Stimulated activated CD4-positive, alpha-beta T cell treated with anti-CD3 and anti-CD28 coated beads, Interleukin-2, amount 100 ng/mL, for 4 hours (primary cell): ENCODE measurements around the gene CPSF3.

Source experiments
- DNase-seq: peaks from one replicate; pipeline ENCODE4 v3.0.0-alpha.2; 2020; ENCODE audit warnings: low read depth

The CPSF3 gene

DNA sequence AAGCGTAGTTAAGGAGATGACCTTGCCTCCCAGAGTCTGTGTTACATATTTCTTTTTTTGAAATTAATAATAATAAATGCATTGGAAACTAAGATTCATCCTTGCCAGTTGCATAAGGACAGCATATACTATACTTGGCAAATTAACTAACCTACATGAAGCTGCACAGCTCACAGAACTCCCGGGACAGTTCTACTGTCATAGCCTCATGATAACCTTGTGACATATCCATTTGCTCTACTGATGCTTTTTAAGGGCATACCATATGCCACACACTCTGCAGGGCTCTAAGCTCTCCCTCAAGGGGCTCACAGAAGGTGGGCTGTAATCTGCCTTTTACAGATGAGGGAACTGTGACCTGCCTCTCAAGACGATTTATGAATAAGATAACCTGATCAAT, 3.9 kb upstream of the CPSF3 start:
- DNase-seq = no peak

DNA sequence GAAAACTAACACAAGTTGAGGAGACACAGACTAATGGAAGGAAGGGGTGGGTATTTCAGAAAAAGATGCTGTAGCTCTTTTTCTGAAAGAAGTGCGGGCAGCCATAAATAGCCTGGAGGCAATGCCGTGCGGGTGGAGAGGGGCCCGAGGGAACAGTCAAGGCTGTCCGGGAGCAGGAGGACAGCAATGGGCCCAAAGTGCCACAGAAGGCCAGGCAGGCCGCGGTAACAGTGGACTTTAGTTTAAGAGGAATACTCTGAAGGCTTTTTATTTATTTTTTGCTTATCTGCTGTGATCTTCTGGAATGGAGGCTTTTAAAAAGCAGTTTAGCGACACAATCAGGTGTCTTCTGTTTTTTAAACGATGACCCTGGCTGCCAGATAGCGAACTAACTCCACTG, 3.0 kb upstream of the CPSF3 start:
- DNase-seq = no peak

DNA sequence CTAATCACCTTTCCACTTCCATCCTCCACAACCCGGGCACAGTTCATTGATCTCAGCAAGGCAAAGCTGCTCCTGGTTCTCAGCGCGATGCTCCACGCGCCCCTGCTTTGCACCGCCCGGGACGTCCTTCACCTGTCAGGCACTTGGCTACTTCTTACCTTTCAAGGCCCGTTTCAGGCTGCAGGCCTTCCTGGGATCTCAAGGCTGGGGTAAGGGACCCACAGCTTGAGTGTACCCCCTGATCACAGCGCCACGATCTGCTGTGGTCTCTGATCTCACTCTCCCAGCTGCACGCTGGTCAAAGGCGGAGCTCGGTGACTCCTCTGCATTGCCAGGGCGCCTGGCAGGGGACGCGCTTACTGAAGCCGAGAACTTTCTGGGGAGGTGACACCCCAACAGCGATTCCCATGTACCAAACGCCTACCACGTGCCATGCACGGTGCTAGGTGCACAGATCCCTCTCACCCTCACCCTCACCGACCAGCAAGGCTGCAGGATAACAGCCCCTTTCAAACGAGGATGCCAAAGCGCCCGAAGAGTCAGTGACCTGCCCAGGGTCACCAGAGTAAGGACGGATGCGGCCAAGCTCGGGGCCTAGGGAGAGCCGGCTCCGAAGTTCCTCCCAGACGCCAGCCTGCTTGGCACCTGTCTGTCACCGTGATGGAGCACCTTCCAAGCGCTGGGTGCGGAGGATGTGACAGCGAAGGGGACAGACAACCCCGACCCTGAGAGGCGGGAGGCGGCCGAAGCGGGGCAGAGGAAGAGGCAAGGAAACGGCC, 944 bp upstream of the CPSF3 start:
- peak; percentile 20 for DNase-seq

DNA sequence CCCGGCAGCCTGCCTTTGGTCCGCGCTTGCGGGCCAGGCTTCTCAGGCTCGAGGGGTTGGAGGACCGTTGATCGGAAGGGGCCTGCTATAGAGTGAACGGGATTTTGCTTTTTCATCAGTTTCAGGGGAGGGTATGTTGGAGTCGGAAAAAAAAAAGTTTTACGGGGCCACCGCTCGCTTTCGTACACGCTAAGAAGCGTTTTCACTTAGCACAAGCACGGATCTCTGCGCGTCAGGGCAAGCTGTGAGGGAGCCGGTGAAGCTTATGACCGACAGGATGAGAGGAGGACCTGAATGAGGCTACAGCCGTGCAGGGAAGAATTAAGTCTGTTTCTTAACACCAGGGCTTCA, 443 bp downstream of the CPSF3 start:
- no peak for DNase-seq

DNA sequence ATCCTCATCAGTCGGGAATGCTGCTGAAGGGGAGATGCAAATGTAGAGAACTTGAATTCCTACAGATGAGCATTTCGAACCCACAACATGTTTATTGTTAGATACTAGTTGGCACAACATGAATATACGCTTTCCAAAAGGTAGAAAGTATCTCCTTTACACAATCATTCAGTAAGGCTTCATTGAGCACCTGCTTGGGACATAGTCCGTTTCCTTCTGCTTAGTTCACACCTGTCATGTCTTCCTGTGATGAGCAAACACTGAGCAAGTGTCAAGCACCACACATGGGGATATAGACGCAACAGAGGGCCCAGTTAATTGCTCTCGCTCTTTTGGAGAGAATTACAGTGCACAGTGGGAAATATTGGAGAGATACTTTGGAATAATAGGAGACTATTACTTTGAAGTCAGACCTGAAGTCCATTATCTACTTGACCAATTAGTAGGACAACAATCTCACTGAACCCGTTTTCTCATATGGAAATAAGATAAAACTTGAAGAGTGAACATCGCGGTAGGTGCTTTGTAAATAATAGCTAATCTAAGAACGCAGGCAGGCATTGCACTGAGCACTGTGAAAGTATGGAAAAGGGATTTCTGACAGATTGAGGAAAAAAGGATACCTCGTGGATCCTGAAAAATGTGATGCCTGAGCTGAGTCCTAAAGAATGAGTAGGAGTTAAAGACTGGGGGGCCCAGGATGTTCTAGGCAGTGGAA, 1.2 kb downstream of the CPSF3 start:
- DNase-seq = no peak

DNA sequence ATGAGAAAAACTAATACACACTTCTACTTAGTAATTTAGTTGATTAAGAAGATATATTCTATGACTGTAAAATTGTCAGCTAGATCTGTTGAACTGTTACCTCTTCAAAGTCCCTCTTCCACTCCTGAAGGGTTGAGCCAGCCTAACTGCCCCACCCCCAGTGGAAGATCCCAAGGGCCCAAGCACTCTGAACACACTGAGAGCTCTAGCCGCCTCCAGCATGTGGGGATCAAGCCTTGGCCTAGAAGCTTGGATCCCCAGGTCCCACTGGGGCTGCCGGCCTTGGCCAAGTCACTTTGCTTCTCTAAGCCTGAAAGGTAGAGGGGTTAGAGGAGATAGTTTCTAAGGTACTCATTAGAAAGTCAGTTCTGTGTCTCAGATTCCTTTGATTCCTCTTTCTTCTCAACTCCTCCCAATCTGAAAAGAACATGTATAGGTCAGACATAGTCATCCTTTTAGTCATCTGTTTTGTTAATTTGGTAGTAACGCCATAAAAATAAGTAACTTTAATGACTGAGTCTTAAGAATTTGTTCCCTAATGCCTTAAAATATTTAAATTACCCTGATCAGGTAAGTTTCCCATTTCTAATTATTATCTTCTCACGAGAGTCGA, 5.6 kb downstream of the CPSF3 start:
- no peak for DNase-seq

DNA sequence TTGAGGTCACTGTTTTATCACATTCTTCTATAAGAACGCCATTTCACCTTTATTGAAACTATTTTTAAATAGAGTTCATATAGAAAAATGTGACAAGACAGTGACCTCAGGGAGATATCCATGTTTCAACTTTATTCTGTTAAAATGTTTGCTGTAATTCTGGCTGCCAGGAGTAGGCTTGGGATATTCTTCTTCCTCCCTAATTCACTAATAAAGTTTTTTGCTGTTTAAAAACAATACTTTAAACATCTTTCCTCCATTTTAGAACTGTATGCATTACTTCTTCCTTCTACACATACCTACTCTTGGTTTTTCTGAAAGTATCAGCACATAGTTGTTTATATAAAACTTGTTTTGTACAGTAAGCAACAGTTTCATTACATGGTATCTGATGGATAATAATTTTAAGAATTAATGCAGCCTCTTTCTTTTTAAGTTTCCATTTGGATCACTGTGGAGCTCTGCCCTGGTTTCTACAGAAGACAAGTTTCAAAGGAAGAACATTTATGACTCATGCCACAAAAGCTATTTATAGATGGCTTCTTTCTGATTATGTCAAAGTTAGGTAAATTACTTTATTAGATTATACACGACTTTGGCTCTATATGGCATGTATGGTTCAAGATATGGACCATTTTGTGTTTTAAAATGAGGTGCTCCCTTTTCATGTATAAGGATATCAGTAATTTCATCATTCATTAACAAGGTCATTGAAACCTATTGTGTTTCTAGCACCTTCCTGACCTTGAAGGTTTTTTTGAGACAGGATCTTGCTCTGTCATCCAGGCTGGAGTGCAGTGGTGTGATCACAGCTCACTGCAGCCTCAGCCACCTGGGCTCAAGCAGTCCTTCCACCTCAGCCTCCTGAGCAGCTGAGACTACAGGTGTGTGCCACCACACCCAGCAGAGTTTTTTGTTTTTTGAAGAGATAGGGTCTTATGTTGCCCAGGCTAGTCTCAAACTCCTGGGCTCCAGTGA, 7.2 kb downstream of the CPSF3 start:
- DNase-seq = no peak

DNA sequence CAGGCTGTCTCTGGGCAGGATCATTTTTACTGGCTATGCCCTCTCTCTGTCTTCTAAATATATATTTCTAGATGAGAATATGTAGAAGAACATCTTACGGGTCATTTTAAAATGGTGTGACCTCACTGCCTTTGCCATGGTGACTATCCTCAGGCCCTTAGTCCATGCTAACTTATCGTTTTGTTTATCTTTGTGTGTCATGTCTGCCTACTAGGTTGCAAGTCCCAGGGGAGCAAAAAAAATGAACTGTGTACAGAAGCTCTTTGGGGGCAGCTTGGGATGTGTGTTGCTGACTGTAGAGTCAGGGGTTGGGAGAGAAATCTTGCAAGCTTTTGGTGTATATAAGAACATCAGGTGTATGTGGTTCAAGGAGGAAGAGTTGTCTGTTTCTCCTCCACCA, 11.0 kb downstream of the CPSF3 start:
- DNase-seq = no peak

DNA sequence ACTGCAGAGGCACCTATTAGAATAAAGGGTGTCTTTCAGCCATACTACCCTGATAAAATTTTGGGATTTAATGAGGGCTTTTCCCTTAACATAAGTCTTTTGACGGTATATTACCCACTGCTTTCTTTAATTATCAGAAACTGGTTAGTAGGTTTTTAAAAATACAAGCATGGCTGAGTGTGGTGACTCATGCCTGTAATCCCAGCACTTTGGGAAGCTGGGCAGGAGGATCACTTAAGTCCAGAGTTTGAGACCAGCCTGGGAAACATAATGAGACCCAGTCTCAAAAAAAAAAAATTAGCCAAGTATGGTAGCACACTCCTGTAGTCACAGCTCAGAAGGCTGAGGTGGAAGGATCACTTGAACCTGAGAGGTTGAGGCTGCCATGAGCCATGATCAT, 16.1 kb downstream of the CPSF3 start:
- no peak for DNase-seq

DNA sequence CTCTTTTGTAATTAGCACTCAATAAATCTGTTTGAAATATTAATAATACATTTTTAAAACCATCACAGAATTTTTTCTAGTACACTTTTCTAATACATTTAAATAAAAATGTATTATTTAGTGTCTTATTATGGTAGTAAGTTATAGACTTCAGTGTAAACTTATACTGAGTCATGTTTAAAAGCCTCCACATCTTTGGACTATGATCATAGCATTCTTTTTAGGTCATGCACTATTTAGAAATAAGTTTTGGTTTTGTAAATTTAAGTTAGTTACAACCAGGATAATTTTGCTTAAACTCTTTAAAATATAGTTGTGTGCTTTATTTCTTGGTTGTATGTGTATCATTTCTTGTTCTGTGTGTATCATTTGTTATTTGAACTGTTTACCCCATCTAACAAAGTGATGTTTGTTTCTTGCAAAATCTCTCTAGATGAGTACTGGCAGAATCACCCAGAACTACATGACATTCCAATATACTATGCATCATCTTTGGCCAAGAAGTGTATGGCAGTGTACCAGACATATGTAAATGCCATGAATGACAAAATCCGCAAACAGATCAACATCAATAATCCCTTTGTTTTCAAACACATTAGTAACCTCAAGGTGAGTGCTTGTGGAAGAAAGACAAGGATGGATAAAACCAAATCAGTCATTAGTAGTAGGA, 16.7 kb downstream of the CPSF3 start:
- no peak for DNase-seq

DNA sequence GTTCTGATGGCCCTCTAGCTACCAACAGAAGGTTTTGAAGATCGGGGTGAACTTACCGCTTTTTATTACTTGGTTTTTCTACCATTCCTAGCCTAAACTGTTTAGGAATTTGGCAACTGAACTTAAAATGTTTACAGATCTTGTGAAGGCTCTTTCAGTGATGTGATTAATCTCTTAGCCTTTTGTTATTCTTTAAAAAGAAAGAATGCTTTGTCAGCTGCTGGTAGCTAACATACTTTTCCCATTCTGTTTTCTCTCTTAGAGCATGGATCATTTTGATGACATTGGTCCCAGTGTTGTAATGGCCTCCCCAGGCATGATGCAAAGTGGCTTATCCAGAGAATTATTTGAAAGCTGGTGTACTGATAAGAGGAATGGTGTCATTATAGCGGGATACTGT, 18.1 kb downstream of the CPSF3 start:
- no peak for DNase-seq

DNA sequence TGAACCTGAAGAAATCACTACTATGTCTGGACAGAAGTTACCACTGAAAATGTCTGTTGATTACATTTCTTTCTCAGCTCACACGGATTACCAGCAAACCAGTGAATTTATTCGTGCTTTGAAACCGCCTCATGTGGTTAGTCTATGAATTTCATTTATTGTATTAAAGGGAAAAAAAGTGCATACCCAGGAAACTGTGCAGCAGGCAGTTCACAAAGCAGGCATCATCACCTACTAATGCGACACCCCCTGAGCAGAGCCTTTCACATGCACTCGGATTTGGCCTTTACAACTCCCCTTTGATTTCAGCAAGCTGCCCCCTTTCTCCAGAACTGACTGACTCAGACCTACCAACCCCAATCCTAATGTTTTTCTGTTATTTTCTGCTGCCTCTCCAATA, 20.1 kb downstream of the CPSF3 start:
- DNase-seq = no peak

DNA sequence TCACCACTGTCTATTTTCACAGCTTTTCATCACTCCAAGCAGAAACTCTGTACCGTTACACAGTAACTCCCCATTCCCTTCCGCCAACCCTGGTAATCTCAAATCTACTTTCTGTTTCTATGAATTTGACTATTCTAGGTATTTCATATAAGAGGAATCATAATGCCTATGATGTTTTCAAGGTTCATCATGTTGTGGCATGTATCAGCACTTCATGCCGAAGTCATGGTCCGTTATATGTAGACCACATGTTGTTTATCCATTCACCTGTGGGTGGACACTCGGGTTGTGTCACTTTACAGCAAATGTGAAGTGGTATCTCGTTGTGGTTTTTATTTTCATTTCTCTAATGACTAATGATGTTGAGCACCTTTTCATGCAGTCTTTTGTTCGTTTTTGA, 21.6 kb downstream of the CPSF3 start:
- no peak for DNase-seq

DNA sequence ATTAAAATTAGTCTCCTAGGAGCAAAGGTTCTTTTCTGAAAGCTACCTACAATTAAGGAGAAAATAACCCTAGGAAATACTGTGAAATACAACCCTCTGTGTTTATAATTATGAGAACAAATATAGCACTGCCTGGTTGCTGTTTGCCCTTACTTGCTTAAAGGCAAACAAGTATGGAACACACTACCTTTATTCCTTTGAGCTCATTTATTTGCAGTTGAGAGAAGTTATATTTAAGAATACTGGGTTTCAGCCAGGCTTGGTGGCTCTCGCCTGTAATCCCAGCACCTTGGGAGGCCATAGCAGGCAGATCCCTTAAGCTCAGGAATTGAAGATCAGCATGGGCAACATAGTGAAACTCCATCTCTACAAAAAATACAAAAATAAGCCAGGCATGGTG, 27.8 kb downstream of the CPSF3 start:
- DNase-seq = no peak

DNA sequence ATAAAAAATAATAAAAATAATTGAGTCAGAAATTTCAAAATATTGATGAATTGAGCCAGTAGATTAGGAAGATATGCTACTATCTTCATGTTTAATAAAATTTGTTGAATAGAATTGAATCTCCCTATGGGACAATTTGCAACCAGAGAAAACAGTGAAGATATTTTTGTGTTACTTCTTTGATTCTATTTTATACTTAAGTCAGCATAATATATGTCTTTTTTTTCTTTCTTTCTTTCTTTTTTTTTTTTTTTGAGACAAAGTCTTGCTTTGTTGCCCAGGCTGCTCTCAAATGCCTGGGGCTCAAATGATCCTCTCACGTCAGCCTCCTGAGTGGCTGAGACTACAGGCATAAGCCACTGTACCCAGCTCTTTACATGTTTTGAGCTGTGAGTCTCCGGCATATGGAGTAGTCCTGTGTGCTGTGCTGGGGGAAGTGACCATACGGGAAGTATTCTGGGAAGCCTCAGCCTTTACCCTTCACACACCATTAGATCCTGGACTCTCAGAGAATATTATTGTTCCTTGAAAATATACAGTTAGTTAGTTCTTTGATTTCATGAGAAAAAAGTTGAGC, 37.1 kb downstream of the CPSF3 start:
- no peak for DNase-seq

DNA sequence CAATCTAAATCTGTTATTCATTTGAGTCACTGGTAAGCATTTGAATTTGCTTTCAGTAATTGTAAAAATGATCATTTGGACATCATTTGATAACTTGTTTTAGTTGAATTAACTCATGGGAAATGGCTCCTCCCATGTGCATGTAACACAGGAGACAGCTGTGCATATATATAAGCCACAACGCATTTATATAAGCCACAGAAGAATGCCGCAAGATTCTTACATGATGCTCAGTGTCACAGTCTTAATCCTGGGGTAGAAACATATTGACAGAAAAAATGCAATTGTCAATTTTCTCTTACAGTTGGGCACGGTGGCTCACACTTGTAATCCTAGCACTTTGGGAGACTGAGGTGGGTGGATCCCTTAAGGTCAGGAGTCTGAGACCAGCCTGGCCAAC, 37.6 kb downstream of the CPSF3 start:
- no peak for DNase-seq

DNA sequence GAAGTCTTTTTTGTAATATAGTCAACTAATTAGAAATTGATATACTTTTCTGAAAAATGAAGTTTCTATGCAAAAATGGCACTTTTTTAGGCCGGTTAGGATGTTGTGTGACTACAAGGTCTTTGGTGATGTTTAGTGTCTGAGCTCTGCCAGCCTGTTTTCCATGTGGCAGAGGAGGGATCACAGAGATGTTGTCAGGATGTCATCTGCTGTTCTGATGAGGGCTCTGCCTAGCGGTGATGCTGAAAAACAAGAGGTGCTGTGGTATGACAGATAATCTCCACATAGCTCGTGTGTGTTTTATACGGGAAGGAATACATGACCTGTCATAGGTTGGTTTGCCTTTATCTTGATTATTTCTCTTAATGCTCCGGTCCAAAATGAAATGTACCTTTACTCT, 38.9 kb downstream of the CPSF3 start:
- DNase-seq = no peak

DNA sequence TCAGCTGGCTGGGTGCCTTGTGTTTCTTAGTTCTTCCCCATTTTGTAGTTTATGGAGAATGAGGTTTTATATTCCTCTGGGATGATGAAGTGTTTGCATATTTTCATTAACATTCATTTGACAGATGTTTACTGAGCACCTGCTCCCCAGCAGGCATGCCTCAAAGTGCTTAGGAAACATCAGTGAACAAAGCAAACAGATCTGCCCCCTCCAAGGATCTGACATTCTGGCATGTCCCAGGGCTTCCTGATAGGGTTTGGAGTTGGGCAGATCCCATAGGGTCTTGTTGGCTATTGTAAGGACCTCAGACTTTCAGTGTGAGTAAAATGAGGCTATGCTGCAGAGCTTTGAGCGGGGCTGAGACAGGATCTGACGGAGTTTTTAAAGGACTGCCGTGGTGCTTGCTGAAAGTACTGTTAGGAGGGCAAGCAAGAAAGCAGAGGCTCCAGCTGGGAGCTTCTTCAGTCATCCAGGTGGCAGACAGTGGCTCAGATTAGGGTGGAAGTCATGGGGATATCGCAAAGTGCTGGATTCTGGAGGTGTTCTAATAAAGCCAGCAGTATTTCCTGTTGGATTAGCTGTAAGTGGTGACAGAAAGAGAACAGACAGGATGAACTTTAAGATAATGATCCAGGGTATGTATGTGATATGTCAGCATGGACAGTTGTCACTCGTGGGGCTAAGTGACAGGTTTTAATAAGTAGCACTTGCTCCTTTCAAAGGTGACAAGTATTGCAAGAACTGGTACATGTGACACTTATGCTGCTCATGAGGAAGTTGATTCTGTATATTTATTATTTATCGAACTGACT, 39.6 kb downstream of the CPSF3 start:
- DNase-seq = no peak

DNA sequence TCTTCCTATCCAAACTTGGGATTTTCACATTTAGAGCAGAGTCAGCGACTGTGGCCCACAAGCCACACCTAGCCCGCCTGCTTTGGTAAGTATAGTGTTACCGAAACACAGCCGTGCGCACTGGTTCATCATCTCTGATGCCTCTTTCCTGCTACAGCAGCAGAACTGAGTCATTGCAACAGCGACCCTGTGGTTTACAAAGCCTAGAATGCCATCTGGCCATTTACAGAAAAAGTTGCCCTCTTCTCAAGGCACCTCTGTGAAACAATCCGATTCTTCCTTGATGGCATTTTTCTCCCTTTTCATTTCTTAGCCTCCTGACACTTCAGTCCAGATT, 40.2 kb downstream of the CPSF3 start:
- DNase-seq = no peak

DNA sequence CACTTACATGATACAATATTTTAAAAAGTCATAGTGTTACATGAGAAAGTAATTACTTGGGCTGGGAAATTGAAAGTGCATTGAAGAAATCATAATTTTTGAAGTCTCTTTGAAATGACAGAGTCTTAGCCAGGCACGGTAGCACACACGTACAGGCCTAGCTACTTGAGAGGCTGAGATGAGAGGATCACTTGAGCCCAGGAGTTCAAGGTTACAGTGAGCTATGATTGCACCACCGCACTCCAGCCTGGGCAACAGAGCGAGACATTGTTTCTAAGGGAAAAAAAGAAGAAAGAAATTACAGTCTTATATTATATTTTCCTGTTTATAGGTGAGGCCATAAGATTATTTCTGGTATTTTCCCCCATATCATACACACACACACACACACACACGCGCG, 41.7 kb downstream of the CPSF3 start:
- DNase-seq = no peak
